ENCODE data around the gene AGBL3.

AGBL3 gene

GRCh38 chr7:135075716-135076115 is 89.4 kb downstream of the AGBL3 start:
- DNase-seq (ENCODE audit: low spot score), result no peak
- Histone ChIP-seq H3K4me3 (no peak overlapping the region), H3K27ac (no peak overlapping the region)
- no peak for TF ChIP-seq CTCF (IDR thresholded peaks at IDR 0.05)

DNA sequence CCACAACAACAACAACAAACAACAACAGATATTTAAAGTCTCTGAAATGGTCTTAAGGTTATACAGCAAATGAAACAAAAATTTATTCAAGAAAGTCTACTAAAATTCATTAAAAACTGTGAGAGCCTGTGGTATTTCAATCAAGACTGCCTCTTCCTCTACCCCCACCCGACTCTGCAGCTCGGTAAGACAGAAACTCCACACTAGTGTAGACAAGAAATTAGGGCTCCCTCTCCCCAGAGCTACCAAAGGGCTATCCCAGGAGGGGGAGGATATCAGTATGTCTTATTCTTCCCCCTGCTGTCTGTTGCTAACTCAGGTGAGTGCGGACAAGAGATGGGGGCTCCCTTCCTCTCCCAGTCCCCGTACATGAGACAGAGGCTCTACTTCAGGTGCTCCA is 90.6 kb downstream of the AGBL3 start:
- no peak for DNase-seq (ENCODE audit: low spot score)
- no peak for TF ChIP-seq CTCF (IDR thresholded peaks at IDR 0.05)
- H3K4me3 ChIP-seq, result no peak overlapping the region
- no peak overlapping the region for H3K27ac ChIP-seq

- DNase-seq (ENCODE audit: low spot score), result no peak
- no peak for TF ChIP-seq CTCF (IDR thresholded peaks at IDR 0.05)
- no peak overlapping the region for H3K27ac ChIP-seq
- H3K4me3 ChIP-seq, result no peak overlapping the region
Observed at GRCh38 chr7:135077642-135078041, 91.3 kb downstream of the AGBL3 start.

DNA sequence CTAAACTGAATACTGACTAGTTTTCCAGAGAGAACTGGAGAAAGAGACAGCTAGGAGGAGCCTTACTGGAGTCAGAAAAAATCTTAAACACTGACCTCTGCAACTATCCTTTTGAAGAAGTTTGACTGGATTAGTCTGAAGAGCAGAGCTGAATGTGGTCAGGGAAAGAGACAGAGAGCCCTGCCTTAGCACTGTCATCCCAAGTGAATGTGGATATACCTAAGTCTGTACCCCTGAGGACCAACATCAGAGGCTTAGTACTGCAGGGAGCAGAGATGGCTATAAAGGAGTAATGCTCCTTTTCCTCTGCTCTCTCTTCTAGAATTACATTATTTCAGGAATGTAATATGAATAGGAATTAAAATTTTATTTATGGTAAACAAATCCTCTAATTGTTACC is 91.7 kb downstream of the AGBL3 start:
- no peak overlapping the region for H3K27ac ChIP-seq
- TF ChIP-seq CTCF (IDR thresholded peaks at IDR 0.05), result no peak
- no peak overlapping the region for H3K4me3 ChIP-seq
- DNase-seq (ENCODE audit: low spot score), result no peak

DNA sequence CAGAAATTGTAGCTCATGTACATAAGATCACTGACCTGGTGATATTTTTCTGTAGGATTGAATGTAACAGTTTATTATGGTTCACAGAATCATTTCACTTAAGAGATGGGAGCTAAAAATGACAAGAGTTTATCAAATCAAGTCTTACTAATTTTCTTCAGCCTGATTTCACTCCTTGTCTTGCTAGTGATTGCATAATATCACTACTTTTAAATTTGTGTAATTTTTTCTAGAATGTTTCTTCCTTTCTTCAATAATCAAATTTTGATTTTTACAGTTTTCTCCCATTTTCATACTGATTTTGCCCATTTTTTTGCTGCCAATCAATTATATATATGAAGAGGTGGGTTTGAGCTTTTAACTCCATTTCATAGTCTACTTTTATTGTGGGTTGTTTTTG is 92.8 kb downstream of the AGBL3 start:
- TF ChIP-seq CTCF (IDR thresholded peaks at IDR 0.05), result no peak
- Histone ChIP-seq H3K4me3 (no peak overlapping the region), H3K27ac (no peak overlapping the region)
- no peak for DNase-seq (ENCODE audit: low spot score)

DNA sequence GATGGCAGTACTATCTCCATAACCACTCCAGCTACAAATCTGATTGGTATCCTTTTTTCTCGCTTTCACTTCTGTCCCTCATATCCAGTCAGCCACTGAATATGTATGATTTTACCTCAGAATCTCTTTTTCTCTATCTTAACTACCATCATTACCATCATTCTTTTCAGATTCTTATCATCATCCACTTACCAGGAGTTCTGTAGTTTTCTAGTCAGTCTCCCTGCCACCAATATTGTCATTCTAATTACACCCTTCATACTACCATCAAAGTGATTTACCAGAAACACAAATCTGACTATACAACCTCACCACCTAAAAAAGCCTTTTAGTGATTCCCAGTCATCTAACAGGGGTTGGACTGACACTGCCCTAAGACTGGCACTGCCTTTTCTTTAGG is 96.7 kb downstream of the AGBL3 start:
- DNase-seq (ENCODE audit: low spot score), result no peak
- no peak overlapping the region for H3K27ac ChIP-seq
- no peak overlapping the region for H3K4me3 ChIP-seq
- no peak for TF ChIP-seq CTCF (IDR thresholded peaks at IDR 0.05)

- TF ChIP-seq CTCF (IDR thresholded peaks at IDR 0.05), result no peak
- no peak for DNase-seq (ENCODE audit: low spot score)
Observed at GRCh38 chr7:135088566-135088965, 102.3 kb downstream of the AGBL3 start.

More at GRCh38 chr7:135088566-135088965, 102.3 kb downstream of the AGBL3 start:
- Histone ChIP-seq H3K27ac (no peak overlapping the region), H3K4me3 (no peak overlapping the region)

All from coronary artery (tissue), 2 donors.